NCI-H524 treated with DMSO at 0.1 percent for 48 hours (cell line): ENCODE data around the gene ONECUT3.
"Not testable (repeated sequence)": the region's sequence is repeated elsewhere in the genome, so short reads cannot be mapped to it uniquely, and the experiment has no call there.

Source experiments
- DNase-seq: peaks from one replicate; lab custom pipeline; 2025; lab: John Stamatoyannopoulos, UW

ONECUT3 gene

GRCh38 chr19:1755467-1756171, 2.3 kb downstream of the ONECUT3 start:
- DNase-seq: no peak

DNA sequence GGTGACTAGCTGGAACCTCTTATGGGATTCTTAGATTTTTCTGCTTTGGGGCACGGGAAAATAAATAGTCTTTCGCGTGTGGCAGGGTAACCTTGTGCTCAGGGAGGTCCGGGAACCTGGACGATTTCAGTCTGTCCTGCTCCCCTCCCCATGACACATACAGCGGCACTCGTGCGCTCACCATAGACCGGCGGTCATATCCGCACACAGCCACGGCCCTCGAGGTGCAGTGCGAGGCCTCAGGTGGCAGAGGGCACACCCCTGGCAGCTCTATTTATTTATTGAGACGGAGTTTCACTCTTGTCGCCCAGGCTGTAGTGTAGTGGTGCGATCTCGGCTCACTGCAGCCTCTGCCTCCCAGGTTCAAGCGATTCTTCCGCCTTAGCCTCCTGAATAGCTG, 3.0 kb downstream of the ONECUT3 start:
- DNase-seq: no peak

GRCh38 chr19:1756705-1757465, 3.6 kb downstream of the ONECUT3 start:
- no peak for DNase-seq

DNA sequence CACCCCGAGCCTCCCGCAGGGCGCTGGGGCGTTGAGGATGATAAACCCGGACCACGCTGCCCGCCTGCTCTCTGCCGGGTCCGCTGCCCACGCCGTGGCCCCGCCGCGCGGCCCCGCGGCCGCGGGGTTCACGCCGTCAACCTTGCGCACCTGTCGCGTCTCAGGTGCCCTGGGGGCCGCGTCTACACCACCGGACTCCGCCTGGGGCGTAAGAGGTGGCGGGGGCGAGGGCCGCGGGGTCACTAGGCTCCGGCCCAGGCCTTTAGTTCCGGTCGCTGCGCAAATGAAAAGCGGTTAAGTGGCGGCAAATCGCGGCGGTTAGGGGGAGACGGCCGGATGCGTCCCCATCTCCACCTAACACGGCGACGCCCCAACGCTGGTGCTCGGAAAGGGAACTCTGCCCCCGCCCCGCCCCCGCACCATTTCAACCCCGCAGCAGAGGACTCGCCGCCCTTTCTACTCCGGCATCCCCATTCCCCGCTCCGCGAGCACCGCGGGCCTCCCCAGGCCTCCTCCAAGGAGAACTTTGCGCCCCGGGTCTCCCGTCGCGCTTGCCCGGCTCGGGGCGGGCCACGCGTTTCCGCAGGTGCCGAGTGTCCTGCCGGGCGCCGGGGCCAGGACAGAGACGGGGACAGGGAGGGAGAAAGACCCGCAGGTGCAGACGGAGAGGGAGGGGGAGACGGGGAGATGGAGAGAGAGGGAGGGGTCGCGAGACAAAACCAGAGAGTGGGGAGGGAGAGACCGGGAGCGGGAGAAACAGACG, 4.3 kb downstream of the ONECUT3 start:
- DNase-seq: no peak

- DNase-seq: no peak
Observed at GRCh38 chr19:1758231-1758577, 4.9 kb downstream of the ONECUT3 start.

- no peak for DNase-seq
Observed at GRCh38 chr19:1758959-1759903, 5.9 kb downstream of the ONECUT3 start.

DNA sequence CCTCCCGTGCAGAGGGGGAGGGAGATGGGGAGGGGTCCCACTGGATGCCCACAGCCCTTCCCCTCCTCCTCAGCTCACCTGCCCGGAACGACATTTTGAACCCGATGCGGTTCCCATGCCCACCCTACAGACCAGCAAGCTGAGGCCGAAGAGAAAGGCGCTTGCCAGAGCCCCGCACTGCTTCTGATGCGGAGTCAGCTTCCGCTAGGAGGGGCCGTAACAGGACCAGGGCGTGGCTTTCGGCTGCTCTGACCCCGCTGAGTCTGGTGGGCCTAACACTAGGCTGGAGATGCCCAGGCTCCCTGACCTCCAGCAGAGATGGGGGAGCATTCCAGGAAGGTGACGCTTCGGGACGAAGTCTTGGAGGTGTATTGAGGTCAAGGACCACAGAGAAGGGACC, 6.7 kb downstream of the ONECUT3 start:
- DNase-seq: no peak

DNA sequence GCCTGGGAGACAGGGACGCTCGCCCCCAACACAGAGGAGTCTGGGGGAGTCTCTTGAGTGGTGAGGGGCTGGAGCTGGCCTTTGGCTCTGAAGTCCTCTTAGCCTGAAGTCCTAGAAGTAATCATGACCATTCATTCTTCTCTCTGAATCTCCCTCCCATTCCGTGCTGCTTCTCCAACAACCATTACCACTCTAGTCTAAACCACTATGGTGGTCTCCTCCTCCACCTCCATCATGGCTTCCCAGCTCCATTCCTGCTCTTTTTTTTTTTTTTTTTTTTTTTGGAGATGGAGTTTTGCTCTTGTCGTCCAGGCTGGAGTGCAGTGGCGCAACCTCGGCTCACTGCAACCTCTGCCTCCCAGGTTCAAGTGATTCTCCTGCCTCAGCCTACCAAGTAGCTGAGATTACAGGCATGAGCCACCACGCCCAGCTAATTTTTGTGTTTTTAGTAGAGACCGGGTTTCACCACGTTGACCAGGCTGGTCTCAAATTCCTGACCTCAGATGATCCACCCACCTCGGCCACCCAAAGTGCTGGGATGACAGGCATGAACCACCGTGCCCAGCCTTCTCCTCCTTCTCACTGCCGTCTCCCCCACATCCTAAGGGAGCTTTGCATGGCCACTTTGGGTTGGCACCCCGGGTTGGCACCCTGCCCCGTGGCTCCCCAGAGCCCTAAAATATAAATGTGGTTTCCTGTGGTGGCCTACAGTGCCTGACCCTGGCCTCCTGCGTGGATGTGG, 7.7 kb downstream of the ONECUT3 start:
- DNase-seq: not testable (repeated sequence)

- DNase-seq: no peak
Observed at GRCh38 chr19:1761528-1762242, 8.4 kb downstream of the ONECUT3 start.

DNA sequence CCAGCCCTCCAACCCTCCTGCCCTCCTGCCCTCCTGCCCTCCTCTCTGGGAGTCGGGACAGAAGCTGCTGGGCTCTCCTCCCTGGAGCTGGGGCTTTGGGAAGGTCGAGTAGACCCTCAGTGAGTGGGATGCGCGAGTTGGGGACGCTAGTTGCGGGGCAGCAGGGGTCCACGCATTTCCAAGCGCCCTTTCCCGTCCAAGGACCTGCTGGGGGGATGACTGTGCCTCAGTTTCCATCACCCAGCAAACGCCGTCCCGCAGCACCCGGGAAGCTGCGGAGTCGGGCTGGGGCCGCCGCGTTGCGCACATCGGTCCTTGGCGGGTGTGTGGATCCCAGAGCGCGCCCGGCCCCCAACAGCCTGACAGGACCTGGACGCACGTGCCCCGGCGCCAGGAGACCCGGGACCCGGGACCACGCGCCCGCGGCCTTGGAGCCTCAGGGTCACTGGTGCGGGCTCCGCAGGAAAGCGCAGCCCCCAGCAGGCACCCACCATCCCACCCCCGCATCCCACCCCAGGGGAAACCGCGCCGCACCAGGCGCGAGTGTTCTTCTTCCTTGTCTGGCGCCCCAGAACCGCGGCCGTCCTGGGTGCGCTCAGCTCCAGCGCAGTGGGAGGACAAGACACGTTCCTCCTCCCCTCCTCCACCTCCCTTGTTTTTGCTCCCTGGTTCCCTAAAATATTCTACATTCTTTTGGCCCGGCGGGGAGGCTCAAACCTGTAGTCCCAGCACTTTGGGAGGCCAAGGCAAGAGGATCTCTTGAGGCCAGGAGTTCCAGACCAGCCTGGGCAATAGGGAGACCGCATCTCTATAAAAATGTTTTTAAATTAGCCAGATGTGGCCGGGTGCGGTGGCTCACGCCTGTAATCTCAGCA, 9.2 kb downstream of the ONECUT3 start:
- no peak for DNase-seq

DNA sequence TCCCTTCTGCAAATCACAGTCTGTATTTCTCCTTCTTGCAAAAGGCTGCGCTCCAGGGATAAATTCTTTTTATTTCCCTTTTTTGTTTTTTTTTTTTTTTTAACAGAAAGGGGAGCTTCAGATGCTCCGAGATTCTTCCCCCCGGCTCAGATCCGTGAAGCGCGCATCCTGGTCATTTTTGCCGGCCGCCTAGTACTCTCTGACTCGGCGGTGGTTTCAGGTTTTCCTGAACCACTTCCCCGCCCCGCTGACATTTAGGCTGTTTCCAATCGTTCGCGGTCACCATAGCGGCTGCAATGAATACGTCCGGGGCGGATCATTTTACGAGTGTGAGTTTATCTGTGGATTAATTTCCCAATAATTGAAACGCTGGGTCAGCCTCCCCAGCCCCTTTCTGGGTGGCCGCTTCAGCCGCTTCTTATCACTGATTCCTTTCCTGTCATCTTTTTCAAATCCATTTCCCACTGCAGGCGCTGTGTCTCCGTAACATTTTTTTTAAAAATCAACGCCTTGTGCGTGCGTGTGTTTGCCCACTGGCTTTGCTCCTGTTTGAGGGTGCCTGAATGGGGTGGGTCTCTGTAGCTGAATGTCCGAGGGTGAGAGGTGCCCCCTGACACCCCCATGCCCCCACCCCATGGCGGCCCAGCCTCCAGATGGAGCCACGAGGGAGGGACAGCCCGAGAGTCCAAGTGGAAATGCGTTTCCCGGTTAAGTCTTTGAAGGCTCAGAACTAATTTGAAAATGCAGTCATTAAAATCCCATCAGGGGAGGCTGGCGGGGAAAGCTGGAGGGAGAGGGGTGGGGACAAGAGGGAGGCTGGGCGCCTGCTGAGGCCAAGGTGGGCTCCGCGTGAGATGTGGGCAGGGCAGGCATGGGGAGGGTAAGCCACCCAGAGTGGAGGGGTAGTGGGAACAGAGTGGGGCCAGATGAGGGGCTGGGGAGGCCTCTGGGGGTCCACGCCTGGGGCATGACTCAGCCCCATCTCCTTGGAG, 10.6 kb downstream of the ONECUT3 start:
- no peak for DNase-seq

DNA sequence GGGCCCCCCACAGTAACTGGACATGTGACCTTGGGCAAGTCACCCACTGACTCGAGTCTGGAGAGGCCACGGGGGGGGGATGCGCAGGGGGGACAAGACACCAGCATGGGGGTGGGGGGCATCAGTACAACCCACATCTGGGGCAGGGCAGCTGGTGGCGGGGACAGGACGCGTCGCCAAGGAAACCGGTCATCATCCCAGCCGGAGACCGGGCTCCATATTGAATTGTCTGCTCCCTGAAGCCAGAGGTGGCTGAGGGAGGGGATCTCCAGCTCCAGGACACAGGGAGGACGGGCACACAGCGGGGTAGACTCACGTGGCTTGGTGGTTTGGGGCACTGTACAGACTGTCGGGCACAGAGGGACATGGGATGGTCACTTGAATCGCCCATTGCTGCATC, 11.4 kb downstream of the ONECUT3 start:
- no peak for DNase-seq

GRCh38 chr19:1765232-1765903, 12.1 kb downstream of the ONECUT3 start:
- DNase-seq: no peak

- no peak for DNase-seq
Observed at GRCh38 chr19:1765904-1766799, 12.8 kb downstream of the ONECUT3 start.

DNA sequence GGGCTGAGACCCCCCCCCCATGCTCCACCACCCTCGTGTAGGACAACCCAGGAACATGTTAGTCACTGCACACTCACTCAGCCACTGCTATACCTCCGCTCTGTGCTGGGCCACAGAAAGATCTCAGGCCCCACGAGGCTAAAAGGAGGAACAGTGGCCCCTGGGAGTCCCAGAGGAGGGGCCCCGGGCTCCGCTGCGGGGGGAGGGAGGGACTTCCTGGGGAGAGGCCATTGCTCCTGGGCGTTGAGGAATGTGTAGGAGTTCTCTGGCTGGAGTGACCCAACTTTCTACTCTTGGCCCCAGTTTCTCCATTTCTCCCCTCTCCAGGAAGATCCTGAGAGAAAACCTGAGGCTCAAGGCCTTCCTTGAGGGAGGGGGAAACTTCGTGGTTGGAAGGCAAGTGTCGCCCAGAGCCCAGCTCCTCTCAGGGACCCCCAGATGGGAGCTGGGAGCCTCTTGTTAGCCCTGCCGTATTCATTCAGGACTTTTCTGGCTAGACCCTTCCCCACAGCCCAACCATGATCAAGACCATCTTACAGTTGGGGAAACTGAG, 13.6 kb downstream of the ONECUT3 start:
- DNase-seq: no peak

GRCh38 chr19:1767464-1767933, 14.2 kb downstream of the ONECUT3 start:
- no peak for DNase-seq
